ENCODE results near the gene ST7L.

ST7L gene

DNA sequence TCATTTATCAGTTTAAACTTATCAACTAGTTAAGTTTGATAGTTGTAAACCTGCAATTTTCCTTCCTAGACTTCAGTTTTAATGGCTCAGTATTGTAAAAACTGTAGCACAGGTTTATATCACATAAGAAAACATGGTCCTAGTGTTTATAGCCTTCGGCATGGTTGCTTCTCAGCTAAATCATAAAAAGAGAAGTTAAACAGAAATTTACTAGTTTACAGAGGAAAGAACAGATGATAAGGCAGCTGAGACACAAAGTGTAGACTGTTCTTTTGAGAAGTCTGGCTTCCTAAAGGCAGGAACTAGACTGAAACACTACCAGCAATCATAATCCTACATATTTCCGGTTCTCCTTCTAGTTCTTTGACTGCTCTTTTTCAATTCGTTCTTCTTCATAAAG lies 70.4 kb downstream of the ST7L start:
- no peaks in the 10 kb centered on the region for H3K79me2 ChIP-seq (ENCODE audit: low read length)
- no peak overlapping the region for H2AFZ ChIP-seq (ENCODE audit: low read depth, low read length)
- TF ChIP-seq, protein P1, sequence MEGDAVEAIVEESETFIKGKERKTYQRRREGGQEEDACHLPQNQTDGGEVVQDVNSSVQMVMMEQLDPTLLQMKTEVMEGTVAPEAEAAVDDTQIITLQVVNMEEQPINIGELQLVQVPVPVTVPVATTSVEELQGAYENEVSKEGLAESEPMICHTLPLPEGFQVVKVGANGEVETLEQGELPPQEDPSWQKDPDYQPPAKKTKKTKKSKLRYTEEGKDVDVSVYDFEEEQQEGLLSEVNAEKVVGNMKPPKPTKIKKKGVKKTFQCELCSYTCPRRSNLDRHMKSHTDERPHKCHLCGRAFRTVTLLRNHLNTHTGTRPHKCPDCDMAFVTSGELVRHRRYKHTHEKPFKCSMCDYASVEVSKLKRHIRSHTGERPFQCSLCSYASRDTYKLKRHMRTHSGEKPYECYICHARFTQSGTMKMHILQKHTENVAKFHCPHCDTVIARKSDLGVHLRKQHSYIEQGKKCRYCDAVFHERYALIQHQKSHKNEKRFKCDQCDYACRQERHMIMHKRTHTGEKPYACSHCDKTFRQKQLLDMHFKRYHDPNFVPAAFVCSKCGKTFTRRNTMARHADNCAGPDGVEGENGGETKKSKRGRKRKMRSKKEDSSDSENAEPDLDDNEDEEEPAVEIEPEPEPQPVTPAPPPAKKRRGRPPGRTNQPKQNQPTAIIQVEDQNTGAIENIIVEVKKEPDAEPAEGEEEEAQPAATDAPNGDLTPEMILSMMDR (IDR thresholded peaks at IDR 0.05; ENCODE audit: low read depth, low read length) = no peak
- no peak for TF ChIP-seq EZH2phosphoT487 (IDR thresholded peaks at IDR 0.05; ENCODE audit: low read depth)
- H3K4me1 ChIP-seq (ENCODE audit: low read length) = no peaks in the 10 kb centered on the region
- H3K9me3 ChIP-seq (ENCODE audit: insufficient read depth, low read length) = no peaks in the 10 kb centered on the region
- no peak overlapping the region for H3K27ac ChIP-seq (ENCODE audit: low read length)
- no peak overlapping the region for H3K4me3 ChIP-seq (ENCODE audit: low read length)
- H3K36me3 ChIP-seq (replicated peaks; ENCODE audit: low read depth, low read length) = no peaks in the 10 kb centered on the region
- no peaks in the 10 kb centered on the region for H3K27me3 ChIP-seq (ENCODE audit: low read depth, low read length)
- no peaks in the 10 kb centered on the region for H4K20me1 ChIP-seq (ENCODE audit: insufficient read depth, low read length)
- H3K4me2 ChIP-seq (ENCODE audit: low read length) = no peak overlapping the region
- H3K9ac ChIP-seq (ENCODE audit: low read length) = no peak overlapping the region

DNA sequence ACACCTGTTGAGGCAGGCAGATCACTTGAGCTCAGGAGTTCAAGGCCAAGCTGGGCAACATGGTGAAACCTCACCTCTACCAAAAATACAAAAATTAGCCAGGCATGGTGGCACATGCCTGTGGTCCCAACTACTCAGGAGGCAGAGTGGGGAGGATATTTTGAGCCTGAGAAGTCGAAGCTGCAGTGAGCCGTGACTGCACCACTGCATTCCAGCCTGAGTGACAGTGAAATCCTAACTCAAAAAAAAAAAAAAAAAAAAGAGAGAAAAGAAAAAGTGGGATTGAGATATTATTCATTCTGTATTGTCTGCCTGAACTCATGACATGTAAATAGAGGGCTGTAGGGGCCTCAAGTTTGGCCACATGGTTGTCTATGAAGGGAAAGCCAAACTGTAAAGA lies 72.9 kb downstream of the ST7L start:
- H3K79me2 ChIP-seq (ENCODE audit: low read length) = no peaks in the 10 kb centered on the region
- H3K36me3 ChIP-seq (replicated peaks; ENCODE audit: low read depth, low read length) = no peaks in the 10 kb centered on the region
- H3K27me3 ChIP-seq (ENCODE audit: low read depth, low read length) = no peaks in the 10 kb centered on the region
- no peak overlapping the region for H3K4me3 ChIP-seq (ENCODE audit: low read length)
- no peak overlapping the region for H3K4me2 ChIP-seq (ENCODE audit: low read length)
- TF ChIP-seq, protein P1 (IDR thresholded peaks at IDR 0.05; ENCODE audit: low read depth, low read length) = no peak
- no peak for TF ChIP-seq EZH2phosphoT487 (IDR thresholded peaks at IDR 0.05; ENCODE audit: low read depth)
- no peak overlapping the region for H3K27ac ChIP-seq (ENCODE audit: low read length)
- H3K4me1 ChIP-seq (ENCODE audit: low read length) = no peaks in the 10 kb centered on the region
- no peaks in the 10 kb centered on the region for H3K9me3 ChIP-seq (ENCODE audit: insufficient read depth, low read length)
- no peaks in the 10 kb centered on the region for H4K20me1 ChIP-seq (ENCODE audit: insufficient read depth, low read length)
- H3K9ac ChIP-seq (ENCODE audit: low read length) = no peak overlapping the region
- no peak overlapping the region for H2AFZ ChIP-seq (ENCODE audit: low read depth, low read length)

DNA sequence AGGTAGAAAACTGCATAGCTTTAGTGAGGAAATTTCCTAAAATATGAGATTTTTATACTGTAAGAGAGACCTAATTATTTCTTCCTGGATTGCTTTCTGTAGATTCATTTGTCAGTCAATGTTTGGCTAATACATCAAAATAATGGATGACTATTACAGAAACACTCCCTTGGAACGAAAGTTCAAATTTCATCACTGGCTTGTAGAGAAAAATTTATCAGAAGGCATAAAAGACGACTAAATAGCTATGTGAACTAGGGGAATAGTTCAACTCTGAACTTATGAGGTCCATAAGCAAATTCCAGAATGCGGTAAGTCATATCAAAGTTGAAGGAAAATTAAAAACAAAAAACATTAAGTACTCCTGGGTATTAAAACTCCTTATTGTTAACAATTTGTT lies 74.2 kb downstream of the ST7L start:
- Histone ChIP-seq H3K4me2 (ENCODE audit: low read length) (no peak overlapping the region), H3K36me3 (replicated peaks; ENCODE audit: low read depth, low read length) (no peaks in the 10 kb centered on the region), H3K9ac (ENCODE audit: low read length) (no peak overlapping the region), H3K79me2 (ENCODE audit: low read length) (no peaks in the 10 kb centered on the region), H3K4me1 (ENCODE audit: low read length) (no peaks in the 10 kb centered on the region), H4K20me1 (ENCODE audit: insufficient read depth, low read length) (no peaks in the 10 kb centered on the region), H3K9me3 (ENCODE audit: insufficient read depth, low read length) (no peaks in the 10 kb centered on the region), H3K27ac (ENCODE audit: low read length) (no peak overlapping the region), H3K4me3 (ENCODE audit: low read length) (no peak overlapping the region), H3K27me3 (ENCODE audit: low read depth, low read length) (no peaks in the 10 kb centered on the region), H2AFZ (ENCODE audit: low read depth, low read length) (no peak overlapping the region)
- no peak for TF ChIP-seq EZH2phosphoT487 (IDR thresholded peaks at IDR 0.05; ENCODE audit: low read depth)
- TF ChIP-seq, protein P1 (IDR thresholded peaks at IDR 0.05; ENCODE audit: low read depth, low read length) = no peak

DNA sequence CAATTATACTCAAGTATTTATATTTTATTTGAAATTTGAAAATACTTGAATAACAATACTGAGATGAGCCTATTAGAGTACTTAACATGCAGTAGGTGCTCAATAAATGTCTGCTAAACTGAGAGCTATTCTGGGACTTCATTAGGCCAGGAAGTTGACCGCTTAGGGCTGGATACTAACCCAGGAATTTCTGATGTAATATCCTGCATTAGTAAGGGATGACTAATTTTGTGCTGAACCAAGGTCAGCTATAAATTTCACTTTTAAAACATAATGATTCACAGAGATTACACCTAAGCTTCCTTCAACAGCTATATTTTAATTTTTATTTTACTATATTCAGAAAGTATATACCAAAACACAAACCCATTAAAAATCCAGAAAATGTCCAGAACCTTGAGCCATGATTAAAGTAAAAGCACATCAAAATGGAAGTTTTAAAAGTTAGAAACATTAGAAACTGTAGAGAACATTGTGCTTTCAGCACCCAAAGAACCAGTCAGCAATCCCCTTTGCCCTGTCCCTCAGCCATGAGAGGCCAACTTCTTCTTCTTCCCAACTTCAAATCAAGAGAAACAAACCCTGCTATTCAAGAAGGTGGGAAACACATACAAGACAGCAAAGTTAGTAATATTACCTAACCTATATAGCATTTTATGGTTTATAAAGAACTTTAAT lies 74.8 kb downstream of the ST7L start:
- Histone ChIP-seq H4K20me1 (ENCODE audit: insufficient read depth, low read length) (no peaks in the 10 kb centered on the region), H3K4me3 (ENCODE audit: low read length) (no peak overlapping the region), H2AFZ (ENCODE audit: low read depth, low read length) (no peak overlapping the region), H3K4me2 (ENCODE audit: low read length) (no peak overlapping the region), H3K27ac (ENCODE audit: low read length) (no peak overlapping the region), H3K36me3 (replicated peaks; ENCODE audit: low read depth, low read length) (no peaks in the 10 kb centered on the region), H3K79me2 (ENCODE audit: low read length) (no peaks in the 10 kb centered on the region), H3K4me1 (ENCODE audit: low read length) (no peaks in the 10 kb centered on the region), H3K9me3 (ENCODE audit: insufficient read depth, low read length) (no peaks in the 10 kb centered on the region), H3K9ac (ENCODE audit: low read length) (no peak overlapping the region), H3K27me3 (ENCODE audit: low read depth, low read length) (no peaks in the 10 kb centered on the region)
- TF ChIP-seq EZH2phosphoT487 (IDR thresholded peaks at IDR 0.05; ENCODE audit: low read depth) = no peak
- TF ChIP-seq, protein P1 (IDR thresholded peaks at IDR 0.05; ENCODE audit: low read depth, low read length) = no peak
